ENCODE measurements around the gene SESTD1. TPM values are rescaled to one million over a fixed set of nuclear protein-coding genes. Genes with fewer than 3 reads are reported as not detected.

SESTD1 gene
- total RNA-seq, 2 experiments from 2014 or later = 9.4 to 9.6 TPM

- intact Hi-C loops (cut with DNase I, micrococcal nuclease) = no loop called here
- CTCF ChIA-PET = no interaction called here
- Mint-ChIP-seq H3K9me3 (ENCODE audit: low read depth) (no peaks in the 10 kb centered on the region), H3K27me3 (no peaks in the 10 kb centered on the region), H3K27ac (no peak overlapping the region), H3K4me1 (no peaks in the 10 kb centered on the region), H3K4me3 (no peak overlapping the region), H3K36me3 (ENCODE audit: low read depth) (no peaks in the 10 kb centered on the region)
- POLR2A ChIA-PET = no interaction called here
- DNase-seq (no peak), ATAC-seq (no peak)
Measured at GRCh38 chr2:179285060-179285459, 20.4 kb upstream of the SESTD1 start.

DNA sequence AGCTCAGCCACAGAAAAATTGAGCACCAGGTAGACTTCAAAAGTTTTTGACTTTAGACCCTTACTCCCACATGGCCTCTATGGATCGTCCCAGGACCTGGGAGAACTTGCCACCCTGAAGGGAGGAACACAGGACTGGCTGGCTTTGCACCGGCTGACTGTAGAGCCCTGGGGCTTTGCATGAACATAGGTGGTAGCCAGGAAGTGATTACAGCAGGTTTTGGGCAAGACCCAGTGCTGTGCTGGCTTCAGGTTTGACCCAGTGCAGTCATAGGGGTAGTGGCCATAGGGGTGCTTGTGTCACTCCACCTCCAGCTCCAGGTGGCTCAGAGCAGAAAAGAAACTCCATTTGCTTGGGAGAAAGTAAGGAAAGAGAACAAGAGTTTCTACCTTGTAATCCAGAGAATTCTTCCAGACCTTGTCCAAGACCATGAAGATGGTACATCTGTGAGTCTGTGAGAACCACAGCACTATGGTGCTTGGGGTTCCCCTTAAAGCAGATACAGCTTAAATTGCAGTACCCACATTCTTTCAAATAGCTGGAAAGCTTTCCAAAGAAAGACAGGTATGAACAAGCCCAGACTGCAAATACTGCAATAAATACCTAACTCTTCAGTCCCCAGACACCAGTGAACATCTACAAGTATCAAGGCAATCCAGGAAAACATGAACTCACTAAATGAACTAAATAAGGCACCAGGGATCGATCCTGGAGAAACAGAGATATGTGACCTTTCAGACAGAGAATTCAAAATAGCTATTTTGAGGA, 13.0 kb upstream of the SESTD1 start:
- Mint-ChIP-seq H3K4me3 (no peak overlapping the region), H3K27me3 (peaks cover 4% of the 10 kb centered on the region), H3K27ac (no peak overlapping the region), H3K36me3 (ENCODE audit: low read depth) (no peaks in the 10 kb centered on the region), H3K9me3 (ENCODE audit: low read depth) (no peaks in the 10 kb centered on the region), H3K4me1 (no peaks in the 10 kb centered on the region)
- intact Hi-C loops (cut with DNase I, micrococcal nuclease) = no loop called here
- ChIA-PET POLR2A (no interaction called here), CTCF (interaction anchor here (0.6 to 1.2 kb wide), 2 partner anchors 59 to 91 kb away, joined by 3 read pairs; no protein-coding TSS in a partner anchor)
- ATAC-seq (no peak), DNase-seq (no peak)

DNA sequence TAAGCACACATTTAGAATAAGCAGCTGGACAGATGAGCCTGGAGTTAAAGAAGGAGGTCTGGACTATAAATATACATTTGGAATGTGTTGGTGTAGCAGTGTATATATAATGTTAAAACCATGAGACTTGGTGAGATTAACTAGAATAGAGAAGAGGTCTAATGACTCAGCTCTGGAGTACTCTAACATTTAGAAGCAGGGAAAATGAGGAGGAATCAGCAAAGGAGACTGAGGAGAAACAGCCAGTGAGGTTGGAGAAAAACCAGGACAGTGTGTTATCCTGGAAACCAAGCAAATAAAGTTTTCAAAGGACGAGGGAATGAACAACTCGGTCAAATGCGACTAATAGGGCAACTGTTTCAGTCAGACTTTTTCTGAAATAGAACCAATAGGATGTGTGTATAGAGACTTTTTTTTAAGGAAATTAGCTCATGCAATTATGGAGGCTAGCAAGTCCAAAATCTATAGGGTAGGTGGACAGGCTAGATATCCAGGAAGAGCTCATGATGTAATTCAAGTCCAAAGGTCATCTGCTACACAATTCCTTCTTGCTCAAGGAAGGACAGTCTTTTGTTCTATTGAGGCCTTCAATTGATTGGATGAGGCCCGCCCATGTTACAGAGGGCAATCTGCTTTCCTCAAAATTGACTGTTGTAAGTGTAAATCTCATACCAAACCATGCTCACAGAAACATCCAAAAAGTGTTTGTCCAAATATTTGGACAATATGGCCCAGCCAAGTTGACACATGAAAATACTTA, 10.8 kb upstream of the SESTD1 start:
- Mint-ChIP-seq H3K4me1 (no peaks in the 10 kb centered on the region), H3K27me3 (peaks cover 4% of the 10 kb centered on the region)
- no peak for ATAC-seq

GRCh38 chr2:179274749-179275148, 10.1 kb upstream of the SESTD1 start:
- DNase-seq (no peak), ATAC-seq (no peak)
- no peaks in the 10 kb centered on the region for H3K36me3 Mint-ChIP-seq (ENCODE audit: low read depth)
- no peaks in the 10 kb centered on the region for H3K4me1 Mint-ChIP-seq
- H3K27me3 Mint-ChIP-seq = peaks cover 4% of the 10 kb centered on the region
- CTCF ChIA-PET = no interaction called here
- H3K4me3 Mint-ChIP-seq = no peak overlapping the region
- intact Hi-C loops (cut with DNase I, micrococcal nuclease) = no loop called here
- POLR2A ChIA-PET = no interaction called here
- no peaks in the 10 kb centered on the region for H3K9me3 Mint-ChIP-seq (ENCODE audit: low read depth)
- no peak overlapping the region for H3K27ac Mint-ChIP-seq

More for the DNA sequence above, 10.8 kb upstream of the SESTD1 start:
- Mint-ChIP-seq H3K36me3 (ENCODE audit: low read depth) (no peaks in the 10 kb centered on the region), H3K4me3 (no peak overlapping the region), H3K27ac (no peak overlapping the region), H3K9me3 (ENCODE audit: low read depth) (no peaks in the 10 kb centered on the region)
- intact Hi-C loops (cut with DNase I, micrococcal nuclease) = no loop called here
- DNase-seq = no peak
- ChIA-PET POLR2A (no interaction called here), CTCF (no interaction called here)

DNA sequence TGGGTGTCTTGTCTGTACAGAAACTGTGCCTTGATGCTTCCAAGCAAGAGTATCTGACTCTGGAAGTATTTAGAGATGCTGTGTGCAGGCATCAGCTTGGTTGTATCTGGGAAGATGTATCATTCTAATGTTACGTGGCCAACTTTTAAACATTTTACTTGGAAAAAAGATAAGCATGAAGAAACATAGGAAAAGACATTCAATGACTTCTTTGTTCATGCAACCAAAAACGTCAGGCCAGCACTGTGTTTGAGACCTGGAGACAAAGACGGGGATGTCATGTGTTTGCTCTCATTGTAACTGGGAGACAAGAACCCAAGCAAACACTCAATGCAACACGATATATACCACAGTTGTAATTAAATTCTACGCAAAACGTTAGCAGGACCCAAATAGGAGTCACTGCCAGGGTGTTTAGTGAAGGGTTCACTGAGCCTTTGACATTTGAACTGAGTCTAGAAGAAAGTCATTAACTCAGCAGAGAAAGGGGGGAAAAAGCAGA, 8.9 kb upstream of the SESTD1 start:
- H3K36me3 Mint-ChIP-seq (ENCODE audit: low read depth) = no peaks in the 10 kb centered on the region
- no peaks in the 10 kb centered on the region for H3K4me1 Mint-ChIP-seq
- H3K4me3 Mint-ChIP-seq = no peak overlapping the region
- H3K9me3 Mint-ChIP-seq (ENCODE audit: low read depth) = no peaks in the 10 kb centered on the region
- H3K27me3 Mint-ChIP-seq = peaks cover 4% of the 10 kb centered on the region
- intact Hi-C loops (cut with DNase I, micrococcal nuclease) = no loop called here
- no peak overlapping the region for H3K27ac Mint-ChIP-seq
- ChIA-PET CTCF (no interaction called here), POLR2A (no interaction called here)
- no peak for DNase-seq
- ATAC-seq = no peak

DNA sequence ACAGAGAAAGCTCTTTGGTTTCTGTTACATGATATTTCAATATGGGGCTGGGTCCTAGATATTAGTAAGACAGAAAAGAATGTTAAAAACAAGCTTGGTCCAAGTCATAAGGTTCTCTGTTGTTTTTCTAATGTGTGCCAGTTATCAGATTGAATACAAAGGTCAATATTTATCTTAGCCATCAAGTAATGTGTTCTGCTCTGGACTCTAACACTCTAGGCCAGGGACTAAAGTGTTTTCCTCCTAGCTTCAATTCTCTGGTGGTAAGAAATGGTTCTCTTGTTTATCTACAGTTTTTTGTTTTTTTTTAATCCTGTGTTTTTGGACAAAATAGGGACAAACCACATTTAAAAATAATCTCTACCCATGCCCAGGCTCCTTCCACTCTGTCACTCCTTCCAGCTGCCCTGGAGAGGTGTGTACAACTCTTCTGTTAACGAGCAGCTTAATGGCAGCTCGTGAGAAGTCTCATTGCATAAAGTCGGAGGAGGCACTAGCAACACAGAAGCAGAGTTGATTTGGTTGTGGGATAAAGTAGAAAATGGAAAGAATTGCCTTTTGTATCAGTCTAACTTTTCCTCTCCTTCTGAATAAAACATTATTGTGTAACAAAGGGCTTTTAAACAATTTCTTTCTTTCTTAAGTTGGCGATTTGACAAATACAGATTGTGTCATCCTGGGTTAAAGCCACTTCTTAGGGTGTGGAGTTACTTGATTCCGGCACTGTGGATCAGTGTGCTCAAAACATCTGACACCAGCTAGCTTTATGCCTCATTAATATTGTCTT, 8.0 kb upstream of the SESTD1 start:
- Mint-ChIP-seq H3K9me3 (ENCODE audit: low read depth) (no peaks in the 10 kb centered on the region), H3K4me3 (no peak overlapping the region), H3K4me1 (peaks cover 5% of the 10 kb centered on the region), H3K27me3 (peaks cover 2% of the 10 kb centered on the region), H3K36me3 (ENCODE audit: low read depth) (no peaks in the 10 kb centered on the region), H3K27ac (no peak overlapping the region)
- intact Hi-C loops (cut with DNase I, micrococcal nuclease) = no loop called here
- ATAC-seq (no peak), DNase-seq (no peak)
- ChIA-PET CTCF (interaction anchor here (1.4 kb wide), 1 partner anchor 10 kb away, joined by 5 read pairs; no protein-coding TSS in a partner anchor), POLR2A (no interaction called here)

GRCh38 chr2:179270689-179271088, 6.1 kb upstream of the SESTD1 start:
- Mint-ChIP-seq H3K4me1 (peaks cover 5% of the 10 kb centered on the region), H3K36me3 (ENCODE audit: low read depth) (no peaks in the 10 kb centered on the region), H3K27me3 (peaks cover 9% of the 10 kb centered on the region), H3K9me3 (ENCODE audit: low read depth) (no peaks in the 10 kb centered on the region), H3K4me3 (no peak overlapping the region), H3K27ac (no peak overlapping the region)
- ChIA-PET POLR2A (no interaction called here), CTCF (no interaction called here)
- DNase-seq (no peak), ATAC-seq (no peak)
- intact Hi-C loops (cut with DNase I, micrococcal nuclease) = no loop called here

DNA sequence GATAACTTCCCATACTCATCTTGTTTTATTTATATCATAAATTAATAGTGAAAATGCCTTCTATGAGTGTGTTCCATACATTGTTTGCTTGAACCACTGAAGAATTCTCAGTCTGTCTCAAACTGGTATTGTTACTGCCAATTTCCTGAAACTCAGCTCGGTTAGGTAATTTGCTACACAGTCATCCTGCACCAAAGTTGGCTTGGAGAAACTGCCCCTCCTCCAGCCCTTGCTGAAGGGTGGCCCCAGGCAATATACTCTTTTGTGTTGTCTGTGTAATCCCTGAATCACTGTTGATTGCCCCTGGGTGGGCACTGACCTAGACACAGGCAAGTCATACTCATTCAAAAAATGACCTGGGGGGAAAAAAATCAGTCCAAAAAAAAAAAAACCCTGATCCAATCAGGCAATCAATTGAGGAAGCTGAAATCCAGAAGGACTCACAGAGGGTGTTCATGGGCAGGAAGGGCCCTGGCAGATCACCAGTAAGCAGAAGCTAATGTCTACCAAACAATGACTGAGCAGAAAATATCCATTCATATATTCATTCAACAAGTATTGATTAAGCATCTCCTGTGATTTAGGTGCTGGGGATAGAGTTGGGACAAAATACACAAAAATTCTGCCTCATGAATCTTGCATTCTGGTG, 3.8 kb upstream of the SESTD1 start:
- no peak overlapping the region for H3K4me3 Mint-ChIP-seq
- intact Hi-C loops (cut with DNase I, micrococcal nuclease) = loop anchor here (1.0 to 10.0 kb wide), 5 partner anchors 18 to 736 kb away; partner anchors contain the start of gene CWC22 (in 1 of the 2)
- H3K27me3 Mint-ChIP-seq = peaks cover 17% of the 10 kb centered on the region
- no peaks in the 10 kb centered on the region for H3K36me3 Mint-ChIP-seq (ENCODE audit: low read depth)
- DNase-seq (peak; percentile 66), ATAC-seq (peak; percentile 69)
- H3K27ac Mint-ChIP-seq = no peak overlapping the region
- CTCF ChIA-PET = interaction anchor here (0.6 kb wide), 1 partner anchor 11 kb away, joined by 3 read pairs; no protein-coding TSS in a partner anchor
- H3K9me3 Mint-ChIP-seq (ENCODE audit: low read depth) = no peaks in the 10 kb centered on the region
- peaks cover 14% of the 10 kb centered on the region for H3K4me1 Mint-ChIP-seq
- POLR2A ChIA-PET = no interaction called here

- H3K27me3 Mint-ChIP-seq = peaks cover 20% of the 10 kb centered on the region
- DNase-seq (no peak), ATAC-seq (no peak)
- intact Hi-C loops (cut with DNase I, micrococcal nuclease) = loop anchor here (5.0 to 10.0 kb wide), 4 partner anchors 159 to 739 kb away; partner anchors contain the start of gene CWC22 (in 1 of the 2)
- CTCF ChIA-PET = interaction anchor here (1.5 kb wide), 1 partner anchor 11 kb away, joined by 3 read pairs; no protein-coding TSS in a partner anchor
- H3K36me3 Mint-ChIP-seq (ENCODE audit: low read depth) = no peaks in the 10 kb centered on the region
- no peak overlapping the region for H3K4me3 Mint-ChIP-seq
- H3K9me3 Mint-ChIP-seq (ENCODE audit: low read depth) = no peaks in the 10 kb centered on the region
- POLR2A ChIA-PET = no interaction called here
- H3K27ac Mint-ChIP-seq = no peak overlapping the region
- H3K4me1 Mint-ChIP-seq = peaks cover 20% of the 10 kb centered on the region
Measured at GRCh38 chr2:179266271-179266670, 1.6 kb upstream of the SESTD1 start.

GRCh38 chr2:179265082-179265510, 464 bp upstream of the SESTD1 start:
- H3K27ac Mint-ChIP-seq = peak overlapping the region; percentile 44
- intact Hi-C loops (cut with DNase I, micrococcal nuclease) = loop anchor here (2.0 to 10.0 kb wide), 5 partner anchors 26 to 740 kb away; partner anchors contain the start of gene CWC22 (in 1 of the 2)
- ChIA-PET CTCF (interaction anchor here (0.7 to 1.1 kb wide), 2 partner anchors 10 to 13 kb away, joined by 3 read pairs; no protein-coding TSS in a partner anchor), POLR2A (no interaction called here)
- H3K27me3 Mint-ChIP-seq = peaks cover 20% of the 10 kb centered on the region
- ATAC-seq = no peak
- no peaks in the 10 kb centered on the region for H3K9me3 Mint-ChIP-seq (ENCODE audit: low read depth)
- H3K4me3 Mint-ChIP-seq = peak overlapping the region; percentile 37
- no peaks in the 10 kb centered on the region for H3K36me3 Mint-ChIP-seq (ENCODE audit: low read depth)
- H3K4me1 Mint-ChIP-seq = peaks cover 20% of the 10 kb centered on the region
- DNase-seq = no peak
